Upper lobe of left lung (tissue), 6 donors: ENCODE measurements around the gene SPACA9. TPM values are rescaled to one million over a fixed set of nuclear protein-coding genes. Genes with fewer than 3 reads are reported as not detected.
A peak's percentile ranks its signal among the peaks of the same experiment; 100 is the strongest.

Experiments used
- ATAC-seq, 2 donors: fragments of 200-7000 bp; cut with Tn5 transposase; one replicate each; pipeline ENCODE4 v1.9.1; 2022; ENCODE audit warnings: mild to moderate bottlenecking in 2 of 2, moderate library complexity in 2 of 2; ENCODE audit not compliant: low FRiP score in 2 of 2
- DNase-seq, 2 donors: peaks; one replicate each; pipeline ENCODE4 v3.0.0-alpha.2; 2019 to 2020
- H3K27ac ChIP-seq, 4 donors: fragments of 200-600 bp; sonication (generic); one replicate each; pipeline ENCODE4 v1.5.1; 2016 to 2019
- H3K27me3 ChIP-seq, 4 donors: fragments of 200-600 bp; sonication (generic); one replicate each; pipeline ENCODE4 v1.5.1; 2017 to 2019
- H3K36me3 ChIP-seq, 4 donors: fragments of 200-600 bp; sonication (generic); one replicate each; pipeline ENCODE4 v1.5.1; 2016 to 2019
- H3K4me1 ChIP-seq, 4 donors: fragments of 200-600 bp; sonication (generic); one replicate each; pipeline ENCODE4 v1.5.1; 2018 to 2019
- H3K4me3 ChIP-seq, 4 donors: fragments of 200-600 bp; sonication (generic); one replicate each; pipeline ENCODE4 v1.5.1; 2017 to 2019; ENCODE audit warnings: mild to moderate bottlenecking in 2 of 4, moderate library complexity in 1 of 4
- H3K9me3 ChIP-seq, 4 donors: fragments of 200-600 bp; sonication (generic); one replicate each; pipeline ENCODE4 v1.5.1; 2018 to 2019
- CTCF ChIP-seq, 6 experiments: fragments of 450-650 bp in 4 of 6; fragments of 200-600 bp in 2 of 6; sonication (generic) in 2 of 6; IDR thresholded peaks; one replicate each; pipeline ENCODE4 v1.5.1; 2016 to 2019; ENCODE audit warnings: antibody characterized with exemption in 6 of 6
- EP300 ChIP-seq, 4 donors: sonication (generic); formaldehyde crosslinking; IDR thresholded peaks; one replicate each; pipeline ENCODE4 v1.5.1; 2017; ENCODE audit warnings: antibody characterized with exemption in 4 of 4, control low read depth in 2 of 4
- POLR2A ChIP-seq, 4 donors: fragments of 450-650 bp; IDR thresholded peaks; one replicate each; pipeline ENCODE4 v1.5.1; 2016 to 2017; ENCODE audit warnings: antibody characterized with exemption in 4 of 4, mild to moderate bottlenecking in 2 of 4
- POLR2AphosphoS5 ChIP-seq, 2 donors: sonication (generic); formaldehyde crosslinking; IDR thresholded peaks; one replicate each; pipeline ENCODE4 v1.5.1; 2017; ENCODE audit warnings: antibody characterized with exemption in 2 of 2
- WGBS, 2 donors: methylation state at CpG; one replicate each; pipeline ENCODE4 v1.1.5; 2017 to 2018; 5-methylcytosine and 5-hydroxymethylcytosine counted together
- total RNA-seq, 6 donors: library from RNA; depleted of rRNA in 4 of 6; stranded (reverse); fragments of >200 nt in 4 of 6; gene quantifications; one replicate each; pipeline versions ENCODE4 v1.1.0 to v1.2.1, GENCODE V29; 2016 to 2021
- donor health status: DM: no; HTN: no; CAD: no; lungs with moderate emphysema.
- donor health status: DM: no; HTN: yes; CAD: no; lungs with severe emphysema.

SPACA9 gene
- total RNA-seq, 6 donors from 2014 or later, result 4.4 to 27.1 (median 7.1) TPM

DNA sequence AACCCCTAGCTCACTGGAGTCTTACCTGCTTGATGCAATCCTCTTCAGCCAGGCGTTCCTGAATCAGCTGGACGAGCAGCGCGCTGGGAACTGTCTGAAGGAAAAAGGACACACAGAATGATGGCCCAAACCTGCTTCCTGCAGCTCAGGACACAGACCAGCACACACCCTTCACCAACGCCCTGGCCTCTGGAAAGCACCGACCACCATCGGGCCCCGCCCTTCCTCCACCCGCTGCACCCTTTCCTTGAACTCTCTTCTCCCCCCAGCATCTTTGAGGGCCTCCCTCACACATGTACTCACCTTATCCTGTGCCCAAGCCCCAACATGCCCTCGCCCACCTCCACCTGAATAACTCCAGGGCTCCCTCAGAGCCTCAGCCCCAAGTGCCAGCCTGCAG lies 23.9 kb upstream of the SPACA9 start:
- H3K27ac ChIP-seq, result no peak overlapping the region
- DNase-seq, result no peak
- TF ChIP-seq EP300 (IDR thresholded peaks at IDR 0.05) (no peak), POLR2A (IDR thresholded peaks at IDR 0.05) (no peak), CTCF (IDR thresholded peaks at IDR 0.05) (no peak), POLR2AphosphoS5 (IDR thresholded peaks at IDR 0.05) (no peak)
- H3K27me3 ChIP-seq, result no peaks in the 10 kb centered on the region
- ATAC-seq, result no peak
- 56 to 73% methylated on average over 10 of the region's 10 CpGs for WGBS, 2 donors
- no peaks in the 10 kb centered on the region for H3K4me1 ChIP-seq
- no peak overlapping the region for H3K4me3 ChIP-seq
- no peaks in the 10 kb centered on the region for H3K36me3 ChIP-seq
- H3K9me3 ChIP-seq, result no peaks in the 10 kb centered on the region

GRCh38 chr9:132855904-132856303 lies 22.8 kb upstream of the SPACA9 start:
- Histone ChIP-seq H3K4me3 (no peak overlapping the region), H3K9me3 (no peaks in the 10 kb centered on the region), H3K4me1 (no peaks in the 10 kb centered on the region), H3K27me3 (no peaks in the 10 kb centered on the region), H3K27ac (no peak overlapping the region), H3K36me3 (no peaks in the 10 kb centered on the region)
- TF ChIP-seq POLR2A (IDR thresholded peaks at IDR 0.05) (no peak), POLR2AphosphoS5 (IDR thresholded peaks at IDR 0.05) (no peak), CTCF (IDR thresholded peaks at IDR 0.05) (no peak), EP300 (IDR thresholded peaks at IDR 0.05) (no peak)
- ATAC-seq, result no peak
- DNase-seq, result no peak
- 85 to 100% methylated on average over 2 to 5 of the region's 5 CpGs for WGBS, 2 donors

GRCh38 chr9:132857031-132857430 lies 21.7 kb upstream of the SPACA9 start:
- 48 to 63% methylated on average over 7 to 8 of the region's 8 CpGs for WGBS, 2 donors
- DNase-seq (peak in 1 of 2 donors; percentile 31), ATAC-seq (peak in 1 of 2 donors; percentile 85)
- no peaks in the 10 kb centered on the region for H3K4me1 ChIP-seq
- no peaks in the 10 kb centered on the region for H3K36me3 ChIP-seq
- H3K9me3 ChIP-seq, result no peaks in the 10 kb centered on the region
- peak overlapping the region in 1 of 4 donors; percentile 49 for H3K27ac ChIP-seq
- TF ChIP-seq CTCF (IDR thresholded peaks at IDR 0.05) (no peak), POLR2AphosphoS5 (IDR thresholded peaks at IDR 0.05) (no peak), EP300 (IDR thresholded peaks at IDR 0.05) (no peak), POLR2A (IDR thresholded peaks at IDR 0.05) (no peak)
- no peak overlapping the region for H3K4me3 ChIP-seq
- no peaks in the 10 kb centered on the region for H3K27me3 ChIP-seq

DNA sequence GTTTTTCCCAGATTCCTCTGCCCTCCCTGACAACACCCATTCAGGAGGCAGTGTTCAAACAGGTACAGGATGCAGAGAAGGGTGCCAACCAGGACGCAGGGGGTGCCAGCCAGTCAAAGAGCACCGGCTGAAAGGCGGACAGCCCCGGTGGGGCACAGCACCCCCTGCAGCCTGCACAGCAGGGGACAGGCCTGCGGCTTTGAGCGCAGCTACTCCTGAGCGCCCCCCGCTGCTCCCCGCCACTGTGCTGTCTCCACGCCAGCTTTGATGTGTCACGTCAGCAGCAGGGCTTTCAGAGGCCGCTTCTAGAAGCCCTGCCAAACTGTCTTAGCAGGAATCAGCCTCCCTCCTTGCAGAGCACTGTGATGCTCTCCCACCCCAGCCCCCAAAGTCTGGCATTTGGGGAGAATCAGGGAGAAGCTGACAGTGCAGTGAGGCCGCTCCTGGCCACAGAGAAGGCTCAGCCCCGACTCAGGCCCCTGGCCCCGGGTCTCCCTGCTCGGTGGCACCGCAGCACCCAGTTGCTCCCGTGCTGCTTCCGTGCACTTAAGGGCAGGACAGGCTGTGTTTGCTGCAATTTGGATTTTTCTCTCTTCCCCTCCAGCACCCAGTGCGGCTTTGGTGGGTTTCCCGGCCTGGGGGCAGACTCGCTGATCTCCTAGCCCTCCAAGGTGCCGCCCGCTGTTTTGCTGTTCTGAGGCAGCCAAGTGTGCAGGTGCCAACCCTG lies 20.9 kb upstream of the SPACA9 start:
- peak in 1 of 2 donors; percentile 31 for ATAC-seq
- 66 to 76% methylated on average over 11 to 23 of the region's 24 CpGs for WGBS, 2 donors
- Histone ChIP-seq H3K4me3 (no peak overlapping the region), H3K27ac (peak overlapping the region in 1 of 4 donors; percentile 49), H3K27me3 (no peaks in the 10 kb centered on the region), H3K9me3 (no peaks in the 10 kb centered on the region), H3K4me1 (no peaks in the 10 kb centered on the region), H3K36me3 (no peaks in the 10 kb centered on the region)
- TF ChIP-seq CTCF (IDR thresholded peaks at IDR 0.05) (no peak), EP300 (IDR thresholded peaks at IDR 0.05) (no peak), POLR2A (IDR thresholded peaks at IDR 0.05) (no peak), POLR2AphosphoS5 (IDR thresholded peaks at IDR 0.05) (no peak)
- DNase-seq, result peak in 1 of 2 donors; percentile 70

GRCh38 chr9:132858751-132859150 lies 19.9 kb upstream of the SPACA9 start:
- H3K9me3 ChIP-seq, result no peaks in the 10 kb centered on the region
- H3K4me3 ChIP-seq, result no peak overlapping the region
- H3K27ac ChIP-seq, result no peak overlapping the region
- ATAC-seq (no peak), DNase-seq (no peak)
- H3K36me3 ChIP-seq, result no peaks in the 10 kb centered on the region
- WGBS, 2 donors, result 51 to 67% methylated on average over 7 of the region's 7 CpGs
- H3K4me1 ChIP-seq, result no peaks in the 10 kb centered on the region
- TF ChIP-seq EP300 (IDR thresholded peaks at IDR 0.05), result no peak
- no peak for TF ChIP-seq POLR2AphosphoS5 (IDR thresholded peaks at IDR 0.05)
- no peak for TF ChIP-seq POLR2A (IDR thresholded peaks at IDR 0.05)
- no peak for TF ChIP-seq CTCF (IDR thresholded peaks at IDR 0.05)
- no peaks in the 10 kb centered on the region for H3K27me3 ChIP-seq
